NCI-H774 (cell line): ENCODE results near the gene DTNA.
"Not testable (repeated sequence)": the region's sequence is repeated elsewhere in the genome, so short reads cannot be mapped to it uniquely, and the experiment has no call there.

Experiments used
- DNase-seq: peaks from one replicate; lab custom pipeline; 2025; lab: John Stamatoyannopoulos, UW

Gene DTNA

DNA sequence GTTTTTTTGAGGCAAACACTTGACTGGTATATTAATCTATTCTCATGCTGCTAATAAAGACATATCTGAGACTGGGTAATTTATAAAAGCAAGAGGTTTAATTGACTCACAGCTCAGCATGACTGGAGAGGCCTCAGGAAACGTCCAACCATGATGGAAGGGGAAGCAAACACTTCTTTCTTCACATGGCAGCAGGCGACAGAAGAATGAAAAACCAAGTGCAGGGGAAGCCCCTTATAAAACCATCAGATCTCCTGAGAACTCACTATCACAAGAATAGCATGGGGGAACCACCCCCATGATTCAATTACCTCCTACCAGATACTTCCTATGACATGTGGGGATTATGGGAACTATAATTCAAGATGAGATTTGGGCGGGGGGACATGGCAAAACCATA, 194.9 kb downstream of the DTNA start:
- DNase-seq: no peak

DNA sequence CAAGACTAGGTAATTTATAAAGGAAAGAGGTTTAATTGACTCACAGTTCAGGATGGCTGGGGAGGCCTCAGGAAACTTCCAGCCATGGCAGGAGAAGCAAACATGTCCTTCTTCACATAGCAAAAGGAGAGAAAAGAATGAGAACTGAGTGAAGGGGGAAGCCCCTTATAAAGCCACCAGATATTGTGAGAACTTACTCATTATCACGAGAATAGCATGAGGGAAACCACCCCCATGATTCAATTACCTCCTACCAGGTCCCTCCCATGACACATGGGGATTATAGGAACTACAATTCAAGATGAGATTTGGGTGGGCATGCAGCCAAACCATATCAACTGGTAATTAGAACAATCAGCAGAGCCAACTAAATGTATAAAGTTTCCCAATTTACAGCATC, 196.9 kb downstream of the DTNA start:
- DNase-seq: not testable (repeated sequence)

DNA sequence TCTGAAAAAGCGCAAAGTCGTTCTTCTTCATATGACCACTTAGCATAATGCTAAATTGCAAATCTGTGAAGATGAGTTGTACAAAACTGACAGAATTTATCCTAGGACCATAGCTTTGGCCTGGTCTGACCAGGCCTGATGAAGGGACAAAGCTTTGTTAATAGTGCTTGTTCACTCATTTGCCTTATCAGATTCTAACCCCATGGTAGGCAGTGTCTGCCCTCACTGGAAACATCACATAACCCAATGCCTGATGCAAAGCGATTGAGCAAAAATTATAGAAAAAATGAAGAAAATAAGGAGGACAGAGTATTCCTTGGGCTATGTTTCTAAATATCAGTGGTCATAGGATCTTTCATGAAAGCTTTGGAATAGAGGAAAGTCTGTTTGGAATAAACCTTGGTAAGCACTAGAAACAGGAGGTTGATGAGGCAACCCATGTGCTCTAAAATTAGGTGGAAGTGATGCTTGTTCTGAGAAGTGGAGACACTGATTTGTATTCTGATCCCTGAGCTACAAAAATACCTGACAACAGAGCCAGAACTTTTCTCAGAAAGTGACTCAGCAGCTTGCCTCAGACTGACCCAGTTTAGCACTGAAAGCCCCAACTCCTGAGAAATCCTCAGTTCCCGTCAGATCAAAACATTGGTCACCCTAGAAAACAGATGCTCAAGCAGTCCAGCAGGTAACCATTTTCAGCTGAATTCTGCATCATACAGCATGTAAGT, 199.7 kb downstream of the DTNA start:
- no peak for DNase-seq

DNA sequence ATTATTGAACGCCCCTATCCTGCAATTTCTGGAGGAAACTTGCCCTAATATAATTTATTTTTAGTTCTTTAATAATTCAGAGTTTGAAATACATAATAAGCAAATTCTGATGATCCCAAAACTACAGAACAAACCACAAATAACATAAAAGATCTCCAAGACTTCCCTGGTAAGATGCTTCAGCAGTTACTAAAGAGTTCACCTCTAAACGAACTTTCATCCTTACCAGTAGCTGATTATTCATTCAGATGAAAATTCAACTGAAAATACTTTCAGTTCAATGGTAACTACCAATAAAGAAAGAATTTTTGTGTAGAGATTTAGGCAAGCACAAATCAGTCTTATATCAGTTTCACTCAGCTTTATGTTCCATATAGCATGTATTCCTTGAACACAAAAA, 201.0 kb downstream of the DTNA start:
- DNase-seq: no peak

DNA sequence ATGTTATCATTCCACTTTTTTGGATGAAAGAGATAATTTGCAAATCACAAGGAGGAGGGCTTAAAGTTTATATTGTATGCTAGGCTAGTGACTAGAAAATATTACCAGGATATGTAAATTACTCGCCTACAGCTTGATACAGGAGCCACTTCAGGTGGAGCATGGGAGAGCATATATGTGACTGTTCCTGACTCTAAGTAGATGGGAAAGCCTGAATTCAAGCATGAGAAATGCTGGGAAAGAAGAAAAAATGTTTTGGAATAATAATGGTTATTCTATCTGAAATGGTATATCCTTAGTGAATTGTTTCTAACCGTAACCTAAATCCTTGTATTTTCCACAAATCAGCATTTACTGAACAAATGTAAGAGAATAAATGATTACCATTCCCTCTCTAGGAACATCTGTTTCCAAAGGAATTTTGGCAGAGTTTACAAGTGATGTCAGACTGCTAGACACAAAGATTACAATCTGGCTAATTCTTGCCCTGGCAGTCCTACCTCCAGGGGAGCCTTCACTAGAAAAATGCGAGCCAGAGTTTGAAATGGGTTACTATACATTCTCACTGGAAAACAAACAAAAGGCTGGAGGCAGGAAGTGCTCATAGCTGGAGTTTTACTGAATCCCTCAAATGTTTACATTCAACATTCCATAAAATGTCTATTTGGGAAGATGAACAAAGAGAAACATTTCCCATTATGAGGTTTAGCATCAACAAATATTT, 201.7 kb downstream of the DTNA start:
- DNase-seq: no peak

DNA sequence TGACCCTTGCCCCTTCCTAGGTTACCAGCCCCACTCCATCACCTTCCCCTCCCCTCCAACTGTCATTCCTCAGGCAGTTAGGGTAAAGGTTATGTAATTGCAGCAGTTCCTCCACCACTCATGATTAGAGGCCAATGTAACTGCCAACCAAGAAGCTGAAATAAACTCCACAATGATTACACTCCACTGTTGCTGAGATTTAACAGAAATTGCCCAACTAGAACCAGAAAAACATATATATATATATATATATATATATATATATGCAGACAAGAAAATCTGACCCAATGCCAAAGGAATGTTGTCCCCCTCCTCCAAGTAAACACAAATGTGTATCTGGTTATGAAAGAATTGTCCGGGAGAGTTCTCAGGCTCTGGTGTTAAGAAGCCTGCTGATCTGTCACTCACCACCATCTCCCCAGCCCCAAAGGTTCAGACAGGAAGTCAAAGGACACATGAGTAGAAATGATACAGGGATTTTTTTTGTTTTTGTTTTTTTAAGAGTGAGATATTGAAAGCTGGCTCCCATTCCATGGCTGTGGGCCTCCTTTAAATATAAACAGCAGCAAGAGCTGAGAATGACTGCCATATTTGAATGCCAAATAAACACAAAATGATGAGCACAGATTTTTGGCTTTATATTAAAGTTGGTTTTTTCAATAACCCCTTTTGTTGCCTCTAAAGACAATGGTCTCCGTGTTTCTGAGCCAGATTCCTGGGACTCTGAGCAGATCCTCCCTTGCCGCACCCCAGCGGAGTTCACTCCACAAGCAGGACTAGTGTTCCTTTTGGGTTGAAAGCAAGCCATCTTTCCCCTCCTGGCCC, 204.0 kb downstream of the DTNA start:
- DNase-seq: no peak

DNA sequence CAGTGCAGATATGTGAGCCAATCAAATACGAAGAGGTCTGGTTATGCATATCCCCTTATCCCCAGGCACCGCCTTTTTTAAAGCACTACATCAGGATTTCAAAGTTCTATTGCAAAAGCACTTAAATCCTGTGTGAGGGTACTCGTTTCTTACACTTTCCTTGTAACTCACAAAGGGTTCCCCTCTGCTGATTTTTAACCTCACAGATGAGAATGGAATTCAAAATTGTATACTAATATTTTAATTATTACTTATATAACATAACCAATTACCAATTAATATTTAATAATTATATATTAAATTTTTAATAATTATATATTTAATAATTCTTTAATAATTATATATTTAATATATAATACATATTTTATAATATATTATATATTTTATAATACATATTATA, 204.9 kb downstream of the DTNA start:
- no peak for DNase-seq

DNA sequence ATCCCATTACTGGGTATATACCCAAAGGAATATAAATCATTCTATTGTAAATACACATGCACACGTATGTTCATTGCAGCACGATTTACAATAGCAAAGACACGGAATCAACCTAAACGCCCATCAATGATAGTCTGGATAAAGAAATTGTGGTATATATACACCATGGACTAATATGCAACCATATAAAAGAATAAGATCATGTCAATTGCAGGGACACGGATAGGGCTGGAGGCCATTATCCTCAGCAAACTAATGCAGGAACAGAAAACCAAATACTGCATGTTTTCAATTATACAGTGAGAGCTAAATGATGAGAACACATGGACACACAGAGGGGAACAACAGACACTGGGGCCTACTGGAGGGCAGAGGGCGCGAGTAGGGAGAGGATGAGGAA, 206.4 kb downstream of the DTNA start:
- DNase-seq: not testable (repeated sequence)

DNA sequence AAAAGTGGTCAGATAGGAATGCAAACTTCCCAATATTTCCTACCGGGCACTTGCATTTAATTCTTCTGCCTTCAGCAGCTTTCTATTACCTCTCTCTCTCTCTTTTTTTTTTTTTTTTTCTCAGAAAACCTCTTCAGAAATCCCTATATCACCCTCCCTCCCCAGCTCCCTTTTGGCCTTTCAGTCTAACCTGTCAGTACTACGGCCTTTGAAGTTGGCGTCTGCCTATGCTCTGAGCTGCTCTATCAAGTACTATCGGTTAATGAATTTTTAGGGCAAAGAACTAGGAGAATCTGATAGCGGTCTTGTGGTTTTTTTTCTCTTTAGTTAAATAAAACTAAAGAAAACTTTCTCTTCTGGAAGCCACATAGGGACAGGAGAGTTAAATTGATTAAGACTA, 208.8 kb downstream of the DTNA start:
- DNase-seq: no peak

DNA sequence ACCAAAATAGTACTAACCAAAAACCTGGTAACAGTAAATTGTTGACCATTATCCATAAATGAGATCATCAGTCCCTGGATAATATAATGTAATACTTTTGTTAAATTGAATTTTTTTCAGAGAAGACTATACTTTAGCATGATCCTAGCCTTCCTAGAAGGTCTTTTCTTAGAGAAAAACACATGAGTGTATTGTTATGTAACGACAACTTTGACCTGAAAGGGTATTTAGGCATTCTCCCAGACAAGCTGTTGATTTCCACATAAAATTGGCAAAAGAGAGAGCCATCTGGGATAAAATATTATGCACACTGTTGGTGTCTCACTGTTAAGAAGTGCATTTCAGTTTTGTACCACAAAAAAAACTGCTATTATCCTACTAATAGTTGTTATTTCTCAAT, 211.1 kb downstream of the DTNA start:
- no peak for DNase-seq

DNA sequence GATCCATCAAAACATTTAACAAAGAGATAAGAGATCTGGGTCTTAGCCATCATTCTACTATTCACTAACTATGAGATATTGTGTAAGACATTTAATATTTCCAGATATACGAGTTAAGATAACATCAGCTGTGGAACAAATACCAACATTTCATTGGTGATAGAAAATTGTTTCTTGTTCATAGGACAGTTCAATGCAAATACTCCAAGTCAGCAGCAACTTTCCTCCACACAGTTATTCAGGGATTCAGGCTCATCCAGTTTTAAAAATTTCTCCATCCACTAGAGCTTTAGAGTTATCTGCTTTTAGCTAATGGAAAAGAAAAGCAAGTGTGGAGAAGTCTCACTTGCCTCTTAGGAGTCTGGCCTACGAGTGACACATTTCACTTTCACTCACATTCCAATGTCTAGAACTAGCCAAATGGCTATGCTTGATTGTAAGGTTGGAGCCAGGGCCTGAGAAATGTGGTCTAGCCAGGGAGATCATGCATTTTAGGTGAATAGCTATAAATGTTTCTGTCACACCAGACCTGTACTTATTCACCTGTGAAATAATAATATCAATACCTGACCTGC, 211.8 kb downstream of the DTNA start:
- DNase-seq: no peak

DNA sequence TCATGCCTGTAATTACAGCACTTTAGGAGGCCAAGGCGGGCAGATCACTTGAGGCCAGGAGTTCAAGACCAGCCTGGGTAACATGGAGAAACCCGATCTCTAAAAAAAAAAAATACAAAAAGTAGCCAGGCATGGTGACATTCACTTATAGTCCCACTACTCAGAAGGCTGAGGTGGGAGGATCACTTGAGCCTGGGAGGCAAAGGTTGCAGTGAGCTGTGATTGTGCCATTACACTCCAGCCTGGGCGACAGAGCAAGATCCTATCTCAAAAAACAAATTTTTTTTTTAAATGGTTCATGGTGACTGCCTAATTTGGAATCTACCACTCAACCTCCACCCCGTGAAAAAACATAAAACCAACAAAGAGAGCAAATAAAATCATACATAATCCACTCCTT, 212.5 kb downstream of the DTNA start:
- not testable (repeated sequence) for DNase-seq

DNA sequence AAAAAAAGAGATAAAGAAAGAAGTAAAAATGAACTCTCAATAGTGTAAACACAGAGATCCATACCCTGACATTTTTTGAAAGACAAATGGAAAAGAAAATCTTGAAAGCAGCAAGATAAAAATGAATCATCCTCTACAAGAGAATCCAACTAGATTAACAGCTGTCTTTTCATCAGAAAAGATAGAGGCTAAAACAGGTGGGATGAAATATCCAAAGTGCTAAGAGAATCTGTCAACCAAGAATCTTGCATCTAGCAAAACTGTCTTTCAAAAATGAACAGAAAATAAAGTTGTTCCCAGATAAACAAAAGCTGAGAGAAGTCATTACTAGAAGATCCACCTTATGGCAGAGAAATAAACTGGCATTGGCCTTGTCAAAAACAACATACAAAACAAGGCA, 213.8 kb downstream of the DTNA start:
- no peak for DNase-seq

DNA sequence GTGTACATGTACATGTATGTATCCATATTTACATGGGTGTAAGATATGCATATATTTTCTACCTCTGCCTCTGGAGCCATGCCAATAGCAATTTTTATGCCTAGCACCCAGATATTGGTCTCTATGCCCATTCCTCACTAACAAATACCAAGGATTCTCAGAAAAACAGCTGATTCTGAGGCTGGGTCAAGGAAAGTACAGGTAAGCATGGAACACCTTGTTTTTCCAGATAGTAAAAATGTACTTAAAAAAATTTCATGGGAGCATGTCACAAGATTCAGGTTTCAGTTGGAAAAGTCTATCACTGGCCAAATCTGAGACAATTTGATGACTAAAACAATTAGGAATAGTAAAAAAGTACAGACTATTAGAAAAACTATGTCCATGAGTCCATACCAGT, 216.6 kb downstream of the DTNA start:
- no peak for DNase-seq

DNA sequence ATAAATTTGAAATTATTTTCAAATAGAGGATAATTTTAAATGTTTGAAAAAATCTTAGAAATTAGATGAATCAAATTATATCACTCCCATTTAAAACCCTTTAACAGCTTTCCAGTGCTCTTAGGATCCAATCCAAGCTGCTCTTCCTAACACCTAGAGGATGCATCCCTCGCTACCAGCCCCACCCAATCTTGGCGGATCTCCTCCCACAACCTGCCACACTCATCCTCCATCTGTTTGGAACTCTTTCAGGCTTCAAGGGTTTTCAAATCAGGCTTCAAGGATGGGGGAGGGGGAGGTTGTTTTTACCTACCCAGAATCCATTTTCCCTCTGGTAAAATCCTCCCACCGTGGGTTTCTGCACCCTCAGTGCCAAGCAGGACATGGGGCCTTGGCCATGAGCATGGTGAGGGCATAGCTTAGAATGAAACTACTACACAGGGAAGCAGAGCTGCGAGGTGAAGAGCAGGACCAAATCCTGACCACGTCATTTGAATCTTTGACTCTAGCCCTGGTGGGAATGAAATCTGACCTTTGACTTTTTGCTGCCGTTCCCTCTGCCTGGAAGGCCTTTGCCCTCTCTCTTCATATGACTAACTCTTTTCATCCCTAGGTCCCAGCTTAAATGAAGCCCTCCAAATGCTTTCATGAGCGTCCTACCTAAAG, 218.1 kb downstream of the DTNA start:
- no peak for DNase-seq

DNA sequence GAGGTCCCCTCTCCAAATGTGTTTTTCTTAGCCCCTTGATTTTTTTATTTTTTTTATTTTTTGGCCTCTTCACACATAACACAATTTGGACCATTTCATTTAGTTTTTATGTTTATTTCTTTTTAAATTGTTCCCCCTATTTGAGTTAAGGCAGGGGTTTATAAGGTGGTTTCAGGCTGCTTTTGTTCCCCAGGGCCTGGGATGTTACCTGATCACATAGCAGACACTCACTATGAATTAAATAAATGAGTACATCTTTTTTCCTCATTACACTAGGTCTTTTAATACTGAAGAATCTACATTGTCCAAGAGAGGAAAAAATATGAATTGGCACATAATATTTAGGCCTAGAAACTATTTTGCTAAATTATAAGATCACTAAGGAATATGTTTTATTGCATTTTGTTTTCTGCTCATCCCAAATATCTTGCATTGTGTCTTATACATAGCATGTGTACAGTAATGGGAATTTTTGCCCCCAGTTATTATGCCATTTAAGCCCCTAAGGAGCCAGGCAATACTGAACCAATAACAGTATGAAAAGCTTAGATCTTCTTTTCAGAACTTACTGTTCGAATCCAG, 218.7 kb downstream of the DTNA start:
- DNase-seq: no peak

DNA sequence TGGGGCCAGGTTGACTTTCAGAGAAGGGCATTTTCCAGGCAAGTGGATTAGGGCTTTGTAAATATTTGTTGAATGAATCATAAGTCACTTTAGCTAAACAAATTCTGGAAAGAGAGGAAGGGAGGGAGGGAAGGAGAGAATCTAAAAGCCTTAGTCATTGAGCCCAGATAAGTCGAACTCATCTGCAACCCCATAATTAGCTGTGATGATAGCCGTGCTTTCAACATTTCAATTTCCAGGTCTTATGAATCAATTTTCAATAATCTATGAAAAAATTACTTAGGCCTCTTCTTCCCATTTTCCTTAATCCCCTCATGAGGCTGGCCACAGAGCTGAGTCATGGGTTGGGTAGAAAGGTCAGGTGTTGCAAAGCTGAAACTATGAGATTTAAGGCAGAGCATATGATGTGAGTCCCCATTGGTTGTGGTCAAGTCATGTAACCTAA, 219.3 kb downstream of the DTNA start:
- DNase-seq: peak; percentile 45

DNA sequence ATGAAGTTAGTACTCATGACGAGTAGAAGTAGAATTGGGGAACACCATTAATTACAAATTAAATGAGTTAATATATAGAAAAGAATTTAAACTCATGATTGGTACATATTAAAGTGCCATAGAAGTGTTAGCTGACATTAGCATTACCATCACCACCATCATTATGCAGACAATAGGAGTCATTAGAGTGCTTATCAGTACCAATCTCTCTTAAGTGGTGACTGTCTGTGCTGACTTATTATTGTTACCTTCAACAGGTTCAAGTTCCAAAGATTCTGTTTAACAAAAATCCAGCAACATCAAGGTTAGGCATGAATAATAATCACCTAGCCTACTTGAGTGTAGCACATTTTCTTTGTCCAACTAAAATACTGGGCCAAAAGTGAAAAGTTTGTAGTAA, 222.3 kb downstream of the DTNA start:
- DNase-seq: no peak

DNA sequence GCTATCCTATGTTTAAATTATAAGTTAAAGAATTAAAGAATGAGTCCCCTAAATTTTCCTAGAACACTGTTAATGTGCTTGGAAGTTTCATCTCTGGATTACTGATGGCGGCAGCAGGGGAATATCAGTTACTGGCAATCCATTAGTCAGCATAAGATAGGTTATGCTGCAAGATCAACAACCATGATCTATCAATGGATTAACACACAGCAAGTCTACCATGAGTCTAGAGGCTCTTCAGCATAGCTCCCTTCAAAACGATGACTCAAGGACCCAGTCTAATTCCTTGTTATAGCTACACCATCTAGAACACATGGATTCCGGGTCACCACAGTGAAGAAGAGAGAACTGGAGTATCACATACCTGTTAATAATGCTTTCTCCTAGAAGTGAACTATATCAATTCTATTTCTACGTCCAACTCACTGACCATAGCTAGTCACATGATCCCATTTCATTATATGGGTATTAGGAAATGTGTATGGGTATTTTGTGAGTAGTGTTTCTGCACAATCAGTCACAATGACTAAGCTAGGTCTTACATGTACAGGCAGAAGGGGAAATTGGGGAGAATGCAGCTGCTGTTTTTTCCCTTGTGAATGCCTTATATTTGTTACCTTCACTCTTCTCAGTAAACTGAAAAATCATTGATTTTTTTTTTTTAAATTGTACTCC, 222.8 kb downstream of the DTNA start:
- no peak for DNase-seq

DNA sequence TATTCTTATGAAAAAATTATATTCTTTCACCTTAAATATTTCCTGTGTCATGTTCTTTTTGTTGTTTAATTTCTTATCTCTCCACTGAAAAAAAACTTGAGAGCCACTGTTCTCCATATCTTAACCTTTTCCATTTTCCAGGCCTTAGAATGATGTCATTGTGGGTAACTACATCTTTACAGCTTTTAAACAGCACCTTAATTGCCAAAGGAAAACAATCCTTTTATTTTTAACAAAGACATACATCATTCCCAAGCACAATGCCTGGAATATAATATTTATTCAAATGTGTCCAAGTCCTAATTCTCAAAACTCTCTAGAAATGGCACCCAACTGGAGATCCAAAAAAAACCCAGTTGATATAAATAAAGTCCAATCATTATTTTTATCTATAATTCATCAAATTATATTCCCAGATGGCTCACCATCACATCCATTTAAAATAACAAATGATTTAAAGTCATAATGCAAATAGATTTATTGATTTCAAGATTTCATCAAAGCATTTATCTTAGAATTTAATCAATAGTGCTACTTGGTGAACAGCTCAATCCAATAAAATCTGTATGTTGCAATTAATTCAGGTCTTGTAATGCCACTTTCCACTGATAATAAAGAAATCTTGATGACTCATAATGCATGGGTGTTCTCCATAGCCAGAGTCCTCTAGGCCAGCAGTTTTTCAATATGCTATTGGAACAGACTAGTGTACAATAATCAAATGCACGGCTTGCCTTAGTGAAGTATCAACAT, 224.0 kb downstream of the DTNA start:
- DNase-seq: no peak
